ENCODE measurements around the gene PPP5C.
A peak's percentile ranks its signal among the peaks of the same experiment; 100 is the strongest.
"Not testable (repeated sequence)": the region's sequence is repeated elsewhere in the genome, so short reads cannot be mapped to it uniquely, and the experiment has no call there.

Gene PPP5C

DNA sequence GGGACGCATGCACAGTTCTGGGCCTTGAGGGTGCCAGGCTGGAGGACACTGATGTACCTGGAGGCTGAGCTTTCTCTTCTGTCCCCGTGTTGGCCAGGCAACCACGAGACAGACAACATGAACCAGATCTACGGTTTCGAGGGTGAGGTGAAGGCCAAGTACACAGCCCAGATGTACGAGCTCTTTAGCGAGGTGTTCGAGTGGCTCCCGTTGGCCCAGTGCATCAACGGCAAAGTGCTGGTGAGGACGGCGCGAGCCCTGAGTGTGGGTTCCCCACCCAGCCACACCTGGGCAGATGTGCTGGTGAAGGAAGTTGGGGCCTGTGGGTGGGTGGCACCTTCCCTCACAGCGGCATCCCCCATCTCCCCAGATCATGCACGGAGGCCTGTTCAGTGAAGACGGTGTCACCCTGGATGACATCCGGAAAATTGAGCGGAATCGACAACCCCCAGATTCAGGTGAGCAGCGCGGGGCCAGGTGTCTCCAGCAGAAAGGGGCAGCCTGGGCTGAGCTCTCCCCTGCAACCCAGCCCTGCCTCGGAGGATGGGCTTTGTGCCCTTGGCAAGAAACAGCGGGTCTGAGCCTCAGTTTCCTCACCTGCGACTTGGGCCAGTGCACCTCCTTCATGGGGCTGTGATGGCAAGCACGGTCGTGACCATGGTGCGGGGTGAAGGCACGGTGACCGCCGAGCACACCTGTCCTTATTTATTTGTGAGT is 40.3 kb downstream of the PPP5C start:
- no peak for DNase-seq

DNA sequence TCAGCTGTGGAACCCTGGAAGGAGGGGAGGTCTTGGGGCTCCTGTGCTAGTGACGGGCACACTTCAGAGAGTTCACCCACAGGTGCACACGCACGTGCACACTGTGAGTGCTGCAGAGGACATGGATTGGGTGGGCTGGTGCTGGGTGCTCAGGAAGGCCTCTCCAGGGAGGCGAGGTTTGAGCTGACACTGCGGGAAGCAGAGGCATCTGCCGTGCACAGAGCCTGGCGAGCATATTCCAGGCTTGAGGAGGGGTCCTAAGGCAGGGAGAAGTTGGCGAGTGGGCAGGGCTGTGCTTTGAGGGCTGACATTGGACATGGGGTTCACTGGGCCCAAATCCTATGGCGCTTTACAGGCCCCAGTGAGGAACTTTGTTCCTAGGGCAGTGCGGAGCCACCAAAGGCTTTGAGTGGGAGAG is 40.8 kb downstream of the PPP5C start:
- no peak for DNase-seq

DNA sequence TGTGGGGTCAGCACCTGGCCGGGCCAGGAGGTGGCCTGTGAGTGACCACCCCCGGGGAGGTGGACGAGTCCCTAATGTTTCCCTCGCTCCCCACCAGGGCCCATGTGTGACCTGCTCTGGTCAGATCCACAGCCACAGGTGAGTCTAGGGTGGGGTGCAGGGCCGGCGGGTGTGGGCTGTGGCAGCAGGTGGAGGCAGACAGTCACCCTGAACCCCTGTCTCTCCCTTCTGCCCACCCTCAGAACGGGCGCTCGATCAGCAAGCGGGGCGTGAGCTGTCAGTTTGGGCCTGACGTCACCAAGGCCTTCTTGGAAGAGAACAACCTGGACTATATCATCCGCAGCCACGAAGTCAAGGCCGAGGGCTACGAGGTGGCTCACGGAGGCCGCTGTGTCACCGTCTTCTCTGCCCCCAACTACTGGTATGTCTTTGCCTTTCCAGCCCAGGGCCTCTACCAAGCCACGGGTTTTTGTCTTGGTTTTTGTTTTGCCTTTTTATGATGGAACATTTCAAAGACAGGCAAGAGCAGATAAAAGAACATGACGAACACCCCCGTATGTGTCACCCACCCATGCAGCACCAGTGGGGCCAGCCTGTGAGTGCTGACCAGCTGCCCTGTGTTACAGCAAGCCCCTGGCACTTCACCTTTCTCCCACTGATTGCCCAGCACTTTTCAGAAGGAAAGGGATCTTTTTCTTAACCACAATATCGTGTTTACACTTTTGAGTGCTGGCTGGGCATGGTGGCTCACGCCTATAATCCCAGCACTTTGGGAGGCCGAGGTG is 41.6 kb downstream of the PPP5C start:
- no peak for DNase-seq

- DNase-seq: no peak
Observed at GRCh38 chr19:46390121-46390858, 43.4 kb downstream of the PPP5C start.

DNA sequence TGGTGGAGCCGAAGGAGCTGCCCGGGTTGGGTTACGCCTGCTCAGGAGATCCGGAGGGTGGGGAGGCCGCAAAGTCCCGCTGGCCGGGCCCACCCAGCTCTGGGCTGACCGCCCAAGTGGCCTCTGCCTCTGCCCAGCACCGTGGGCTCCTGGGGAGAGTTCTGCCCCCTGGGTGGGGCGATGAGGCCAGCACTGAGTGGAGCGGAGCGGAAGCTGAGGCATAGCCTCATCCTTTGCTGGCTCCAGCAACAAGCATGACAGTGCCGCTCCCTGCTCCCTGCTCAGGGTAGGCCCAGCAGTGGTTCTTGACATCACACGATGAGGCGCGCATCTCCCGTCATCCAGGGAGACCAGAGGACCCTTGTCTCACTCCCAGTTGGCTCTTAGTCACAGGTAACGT is 44.0 kb downstream of the PPP5C start:
- DNase-seq: no peak

- DNase-seq: no peak
Observed at GRCh38 chr19:46391296-46392251, 44.7 kb downstream of the PPP5C start.

DNA sequence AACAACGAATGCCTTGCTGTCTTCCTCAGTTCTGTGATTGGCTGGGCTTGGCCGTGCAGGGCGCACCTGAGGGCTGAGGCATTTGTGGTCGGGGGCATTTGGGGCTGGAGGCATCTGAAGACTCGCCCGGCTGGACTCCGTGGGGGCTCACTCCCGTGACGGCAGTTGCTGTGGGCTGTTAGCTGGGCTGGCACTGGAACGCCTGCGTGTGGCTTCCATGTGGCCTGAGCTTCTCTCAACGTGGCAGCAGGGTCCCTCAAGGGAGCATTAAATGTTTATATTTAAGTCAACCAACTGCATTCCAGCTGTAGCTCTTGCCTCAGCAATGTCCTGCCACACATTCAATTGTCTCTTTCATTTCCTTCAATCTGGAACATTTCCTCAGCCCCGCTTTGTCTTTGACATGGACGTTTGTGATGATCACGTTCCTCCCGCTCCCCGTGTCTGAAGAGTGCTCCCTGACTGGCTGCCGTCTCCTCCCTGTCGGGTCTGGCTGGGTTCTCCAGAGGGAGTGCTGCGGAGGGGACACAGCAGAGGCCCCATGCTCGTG is 45.4 kb downstream of the PPP5C start:
- no peak for DNase-seq

DNA sequence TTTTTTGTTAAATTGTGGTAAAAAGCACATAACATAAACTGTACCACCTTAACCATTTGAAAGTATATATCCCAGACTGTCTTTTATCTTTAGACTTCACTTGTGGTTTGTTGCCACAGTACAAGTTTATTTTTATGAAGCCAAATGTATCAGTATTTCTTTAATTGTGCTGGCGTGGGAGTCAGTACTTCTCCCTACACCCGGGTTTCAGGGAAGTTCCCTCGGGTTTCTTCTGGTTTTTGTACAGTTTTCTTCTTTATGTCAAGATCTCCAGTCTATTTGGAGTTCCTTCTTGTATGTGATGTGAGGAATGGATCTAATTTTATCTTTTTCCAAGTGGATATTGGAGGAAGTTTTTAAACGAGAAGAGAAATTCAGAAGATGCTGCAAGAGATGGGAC is 46.0 kb downstream of the PPP5C start:
- DNase-seq: no peak

DNA sequence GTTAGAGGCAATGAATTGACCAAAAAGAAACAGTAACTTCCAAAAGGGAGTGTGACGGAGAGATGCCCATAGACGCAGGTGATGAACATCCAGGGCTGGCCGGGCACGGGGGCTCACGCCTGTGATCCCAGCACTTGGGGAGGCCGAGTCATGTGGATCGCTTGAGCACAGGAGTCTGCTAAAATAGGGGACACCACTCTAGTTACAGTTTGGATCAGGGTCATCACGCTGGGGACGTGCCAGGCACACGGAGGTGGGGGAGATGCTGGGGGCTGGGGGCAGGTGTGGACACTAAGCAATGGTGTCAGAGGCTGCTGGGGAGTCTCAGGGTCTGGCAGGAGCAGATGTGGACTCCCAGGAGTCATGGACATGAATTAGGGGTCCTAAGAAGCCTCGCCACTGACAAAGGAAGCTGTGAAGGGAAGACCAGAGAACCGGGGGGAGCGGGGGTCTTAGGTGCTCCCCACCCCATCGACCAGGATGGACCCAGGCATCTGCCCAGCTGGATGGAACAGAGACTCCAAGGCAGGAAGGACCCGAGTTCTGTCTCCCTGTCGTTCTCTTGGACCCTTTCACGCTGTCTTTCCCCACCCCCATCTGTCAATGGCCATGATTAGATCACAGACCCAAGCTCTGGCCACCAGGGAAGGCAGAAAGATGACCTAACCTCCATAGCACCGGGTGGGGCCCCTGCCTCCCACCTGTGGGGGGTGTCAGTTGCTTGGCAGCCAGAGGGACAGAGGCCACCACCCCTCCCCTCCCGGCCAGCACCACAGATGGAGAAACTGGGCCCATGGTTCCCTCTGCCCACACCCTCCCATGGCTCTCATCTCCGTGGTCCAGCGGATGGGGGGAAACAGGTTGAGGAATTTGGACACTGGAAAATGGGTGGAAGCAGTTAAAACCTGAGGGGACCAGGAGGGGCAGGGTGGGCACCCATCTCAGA is 46.8 kb downstream of the PPP5C start:
- DNase-seq: no peak

GRCh38 chr19:46394402-46394797 is 47.5 kb downstream of the PPP5C start:
- DNase-seq: no peak

GRCh38 chr19:46397801-46398479 is 51.1 kb downstream of the PPP5C start:
- DNase-seq: not testable (repeated sequence)

DNA sequence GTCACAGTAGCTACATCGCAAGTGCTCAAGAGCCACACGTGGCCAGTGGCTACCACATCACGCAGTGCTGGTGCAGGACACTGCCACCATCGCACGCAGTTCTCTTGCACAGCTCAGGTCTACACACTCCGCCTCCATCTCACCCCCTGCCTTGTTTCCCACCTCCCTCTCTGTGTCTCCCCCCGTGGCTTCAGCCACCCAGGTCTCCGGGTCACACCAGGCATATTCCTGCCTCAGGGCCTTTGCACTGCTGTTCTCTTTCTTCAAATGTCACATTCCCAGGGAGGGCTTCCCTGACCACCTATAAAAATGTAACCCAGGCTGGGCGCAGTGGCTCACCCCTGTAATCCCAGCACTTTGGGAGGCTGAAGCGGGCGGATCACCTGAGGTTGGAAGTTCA is 55.8 kb downstream of the PPP5C start:
- DNase-seq: no peak

- peak; percentile 32 for DNase-seq
Observed at GRCh38 chr19:46404055-46404752, 57.3 kb downstream of the PPP5C start.

DNA sequence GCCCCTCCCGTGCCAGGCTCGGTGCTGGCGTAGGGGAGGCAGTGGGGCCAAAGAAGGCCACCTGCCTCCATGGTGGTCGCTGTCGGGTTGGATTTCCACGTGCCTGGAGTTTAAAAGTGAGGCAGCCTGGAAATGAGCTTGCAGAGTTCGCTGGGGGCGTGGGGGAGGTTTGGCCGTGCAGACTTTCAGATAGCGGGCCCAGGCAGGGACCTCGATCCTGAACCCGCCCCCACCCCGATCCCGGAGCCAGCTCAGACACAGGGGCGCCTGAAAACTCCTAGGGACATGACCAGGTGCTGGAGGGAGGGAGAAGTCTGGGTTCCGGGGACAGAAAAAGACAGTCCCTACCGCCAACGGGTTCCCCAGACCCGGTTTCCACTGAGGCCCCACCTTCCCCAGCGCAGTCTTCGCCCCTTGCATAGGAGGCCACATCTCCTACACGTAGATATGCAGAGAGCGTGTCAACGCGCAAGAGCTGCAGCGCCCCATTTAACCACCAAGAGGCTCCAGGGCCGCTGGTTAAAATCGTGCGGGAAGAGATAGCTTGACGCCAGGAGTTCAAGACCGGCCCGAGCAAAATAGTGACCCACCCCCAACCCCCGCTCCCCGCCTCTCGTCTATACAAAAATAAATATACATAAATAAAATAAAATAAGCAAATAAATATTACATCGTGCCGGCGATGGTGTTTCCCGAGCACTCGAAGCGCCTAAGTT is 58.0 kb downstream of the PPP5C start:
- DNase-seq: peak; percentile 11

DNA sequence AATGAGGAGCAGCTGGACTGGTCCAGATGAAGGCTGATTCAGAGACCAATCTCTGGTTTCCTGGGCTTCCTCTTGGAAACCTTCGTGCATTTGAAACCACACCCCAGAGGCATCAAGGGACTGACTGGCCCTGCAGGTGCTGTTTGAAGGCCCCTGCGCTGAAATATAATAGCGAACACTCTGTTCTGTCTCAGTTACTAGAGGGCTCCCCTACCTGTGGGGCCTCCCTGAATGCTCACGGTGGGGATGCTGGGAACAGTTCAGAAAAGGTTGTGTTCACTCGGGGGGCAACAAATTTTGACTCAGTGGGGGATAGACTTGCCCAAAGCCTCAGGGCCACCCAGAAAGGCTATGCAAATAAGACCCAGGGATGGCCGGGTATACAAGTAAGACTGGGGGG is 60.1 kb downstream of the PPP5C start:
- DNase-seq: peak; percentile 27

GRCh38 chr19:46407856-46408663 is 61.2 kb downstream of the PPP5C start:
- no peak for DNase-seq

- DNase-seq: peak; percentile 46
Observed at GRCh38 chr19:46408664-46409039, 61.8 kb downstream of the PPP5C start.

DNA sequence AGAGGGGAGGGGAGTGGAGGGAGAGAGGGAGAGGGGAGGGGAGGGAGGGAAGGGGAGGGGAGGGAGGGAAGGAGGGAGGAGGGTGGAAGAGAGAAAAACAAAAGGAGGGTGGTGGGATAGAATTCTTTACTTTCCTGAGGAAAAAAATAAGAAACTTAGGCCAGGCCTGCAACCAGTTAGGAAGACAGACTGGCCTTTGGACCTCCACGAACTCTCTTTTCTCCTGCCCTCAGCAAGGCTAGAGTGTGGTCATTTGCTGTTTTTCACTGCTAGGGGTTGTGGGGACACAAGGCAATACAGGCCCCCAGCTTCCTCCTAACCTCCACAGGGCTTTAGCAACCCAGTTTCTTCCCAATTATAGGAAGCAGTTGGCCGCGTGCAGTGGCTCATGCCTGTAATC is 62.3 kb downstream of the PPP5C start:
- no peak for DNase-seq

Data from NCI-H510A treated with DMSO at 0.1 percent for 48 hours (cell line).